ENCODE measurements around the gene PDZK1IP1. TPM values are rescaled to one million over a fixed set of nuclear protein-coding genes. Genes with fewer than 3 reads are reported as not detected.

PDZK1IP1 gene
- total RNA-seq, 1 donor from 2014 or later = not detected

DNA sequence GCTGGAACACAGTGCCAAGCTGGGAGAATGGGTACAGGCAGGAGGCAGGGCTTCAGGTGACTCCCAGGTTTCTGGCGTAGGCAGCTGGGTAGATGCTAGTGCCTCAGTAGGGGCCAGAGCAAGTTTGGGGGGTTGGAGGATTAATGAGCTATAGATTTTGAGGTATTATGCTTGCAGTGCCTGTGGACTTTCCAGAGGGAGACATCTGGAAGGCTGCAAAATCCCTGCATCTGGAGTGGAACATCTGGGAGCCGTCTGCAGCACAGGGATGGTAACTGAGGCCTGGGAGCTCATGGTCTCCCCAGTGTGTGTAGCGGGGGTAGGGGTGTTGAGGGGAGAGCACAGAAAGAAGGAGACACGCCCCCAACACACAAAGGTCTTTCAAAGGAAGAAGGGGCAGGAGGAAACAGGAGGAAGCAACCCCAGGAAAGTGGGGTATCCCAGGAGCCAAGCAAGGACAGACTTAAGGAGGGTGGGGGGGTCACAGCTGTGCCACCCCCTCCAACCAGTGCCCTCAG, 2.2 kb upstream of the PDZK1IP1 start:
- H3K9me3 Mint-ChIP-seq (ENCODE audit: unreplicated experiment) = no peaks in the 10 kb centered on the region
- H3K4me1 Mint-ChIP-seq (ENCODE audit: unreplicated experiment) = peaks cover 36% of the 10 kb centered on the region
- TF ChIP-seq, protein P1, sequence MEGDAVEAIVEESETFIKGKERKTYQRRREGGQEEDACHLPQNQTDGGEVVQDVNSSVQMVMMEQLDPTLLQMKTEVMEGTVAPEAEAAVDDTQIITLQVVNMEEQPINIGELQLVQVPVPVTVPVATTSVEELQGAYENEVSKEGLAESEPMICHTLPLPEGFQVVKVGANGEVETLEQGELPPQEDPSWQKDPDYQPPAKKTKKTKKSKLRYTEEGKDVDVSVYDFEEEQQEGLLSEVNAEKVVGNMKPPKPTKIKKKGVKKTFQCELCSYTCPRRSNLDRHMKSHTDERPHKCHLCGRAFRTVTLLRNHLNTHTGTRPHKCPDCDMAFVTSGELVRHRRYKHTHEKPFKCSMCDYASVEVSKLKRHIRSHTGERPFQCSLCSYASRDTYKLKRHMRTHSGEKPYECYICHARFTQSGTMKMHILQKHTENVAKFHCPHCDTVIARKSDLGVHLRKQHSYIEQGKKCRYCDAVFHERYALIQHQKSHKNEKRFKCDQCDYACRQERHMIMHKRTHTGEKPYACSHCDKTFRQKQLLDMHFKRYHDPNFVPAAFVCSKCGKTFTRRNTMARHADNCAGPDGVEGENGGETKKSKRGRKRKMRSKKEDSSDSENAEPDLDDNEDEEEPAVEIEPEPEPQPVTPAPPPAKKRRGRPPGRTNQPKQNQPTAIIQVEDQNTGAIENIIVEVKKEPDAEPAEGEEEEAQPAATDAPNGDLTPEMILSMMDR (IDR thresholded peaks at IDR 0.05; ENCODE audit: unreplicated experiment) = no peak
- H3K27ac Mint-ChIP-seq (ENCODE audit: unreplicated experiment) = peak overlapping the region; percentile 84
- H3K36me3 Mint-ChIP-seq (ENCODE audit: low read depth, unreplicated experiment) = no peaks in the 10 kb centered on the region
- H3K27me3 Mint-ChIP-seq (ENCODE audit: unreplicated experiment) = peaks cover 19% of the 10 kb centered on the region
- DNase-seq (ENCODE audit: low spot score) = no peak
- no peak overlapping the region for H3K4me3 Mint-ChIP-seq (ENCODE audit: unreplicated experiment)

DNA sequence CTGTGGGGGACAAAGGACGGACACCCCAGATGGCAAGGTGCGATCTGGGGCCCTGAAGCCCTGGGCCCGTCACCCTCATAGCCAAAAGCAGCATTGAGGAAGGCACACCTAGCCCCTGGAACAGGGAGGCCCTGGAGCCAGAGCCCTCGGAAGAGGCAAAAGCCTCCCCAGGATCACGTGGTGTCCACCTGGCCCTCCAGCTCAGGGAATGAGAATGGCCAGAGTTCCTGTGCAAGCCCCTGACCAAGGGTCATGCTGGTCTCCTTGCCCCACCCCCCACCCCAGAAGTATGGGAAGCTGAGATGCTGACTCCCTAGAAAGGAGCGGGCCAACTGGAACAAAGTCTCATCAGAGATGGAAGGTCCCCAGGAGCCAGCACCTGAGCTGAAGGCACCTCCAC, 1.0 kb upstream of the PDZK1IP1 start:
- H3K27ac Mint-ChIP-seq (ENCODE audit: unreplicated experiment) = no peak overlapping the region
- H3K4me3 Mint-ChIP-seq (ENCODE audit: unreplicated experiment) = peak overlapping the region; percentile 77
- H3K27me3 Mint-ChIP-seq (ENCODE audit: unreplicated experiment) = peaks cover 19% of the 10 kb centered on the region
- H3K9me3 Mint-ChIP-seq (ENCODE audit: unreplicated experiment) = no peaks in the 10 kb centered on the region
- DNase-seq (ENCODE audit: low spot score) = peak; percentile 1
- TF ChIP-seq, protein P1 (IDR thresholded peaks at IDR 0.05; ENCODE audit: unreplicated experiment) = no peak
- H3K4me1 Mint-ChIP-seq (ENCODE audit: unreplicated experiment) = peaks cover 36% of the 10 kb centered on the region
- H3K36me3 Mint-ChIP-seq (ENCODE audit: low read depth, unreplicated experiment) = no peaks in the 10 kb centered on the region

DNA sequence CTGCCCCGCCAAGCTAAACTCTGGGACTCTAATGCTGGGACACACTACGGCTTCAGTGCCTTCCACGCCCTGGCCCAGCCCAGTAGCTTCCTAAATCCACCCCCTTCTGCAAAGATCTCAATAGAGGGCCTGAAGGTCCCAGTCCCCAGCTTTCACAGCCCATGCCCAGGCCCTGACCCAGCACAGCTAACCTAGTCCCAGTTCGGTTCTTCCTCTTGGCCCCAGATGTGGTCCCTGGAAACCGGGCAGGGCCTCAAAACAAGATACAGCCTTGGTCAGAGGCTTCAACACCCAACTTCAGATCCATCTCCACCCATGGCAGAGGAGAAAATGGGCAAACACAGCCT, 646 bp upstream of the PDZK1IP1 start:
- TF ChIP-seq, protein P1 (IDR thresholded peaks at IDR 0.05; ENCODE audit: unreplicated experiment) = no peak
- H3K27me3 Mint-ChIP-seq (ENCODE audit: unreplicated experiment) = peaks cover 23% of the 10 kb centered on the region
- no peaks in the 10 kb centered on the region for H3K36me3 Mint-ChIP-seq (ENCODE audit: low read depth, unreplicated experiment)
- H3K4me3 Mint-ChIP-seq (ENCODE audit: unreplicated experiment) = no peak overlapping the region
- no peak for DNase-seq (ENCODE audit: low spot score)
- H3K9me3 Mint-ChIP-seq (ENCODE audit: unreplicated experiment) = no peaks in the 10 kb centered on the region
- peaks cover 38% of the 10 kb centered on the region for H3K4me1 Mint-ChIP-seq (ENCODE audit: unreplicated experiment)
- peak overlapping the region; percentile 13 for H3K27ac Mint-ChIP-seq (ENCODE audit: unreplicated experiment)

DNA sequence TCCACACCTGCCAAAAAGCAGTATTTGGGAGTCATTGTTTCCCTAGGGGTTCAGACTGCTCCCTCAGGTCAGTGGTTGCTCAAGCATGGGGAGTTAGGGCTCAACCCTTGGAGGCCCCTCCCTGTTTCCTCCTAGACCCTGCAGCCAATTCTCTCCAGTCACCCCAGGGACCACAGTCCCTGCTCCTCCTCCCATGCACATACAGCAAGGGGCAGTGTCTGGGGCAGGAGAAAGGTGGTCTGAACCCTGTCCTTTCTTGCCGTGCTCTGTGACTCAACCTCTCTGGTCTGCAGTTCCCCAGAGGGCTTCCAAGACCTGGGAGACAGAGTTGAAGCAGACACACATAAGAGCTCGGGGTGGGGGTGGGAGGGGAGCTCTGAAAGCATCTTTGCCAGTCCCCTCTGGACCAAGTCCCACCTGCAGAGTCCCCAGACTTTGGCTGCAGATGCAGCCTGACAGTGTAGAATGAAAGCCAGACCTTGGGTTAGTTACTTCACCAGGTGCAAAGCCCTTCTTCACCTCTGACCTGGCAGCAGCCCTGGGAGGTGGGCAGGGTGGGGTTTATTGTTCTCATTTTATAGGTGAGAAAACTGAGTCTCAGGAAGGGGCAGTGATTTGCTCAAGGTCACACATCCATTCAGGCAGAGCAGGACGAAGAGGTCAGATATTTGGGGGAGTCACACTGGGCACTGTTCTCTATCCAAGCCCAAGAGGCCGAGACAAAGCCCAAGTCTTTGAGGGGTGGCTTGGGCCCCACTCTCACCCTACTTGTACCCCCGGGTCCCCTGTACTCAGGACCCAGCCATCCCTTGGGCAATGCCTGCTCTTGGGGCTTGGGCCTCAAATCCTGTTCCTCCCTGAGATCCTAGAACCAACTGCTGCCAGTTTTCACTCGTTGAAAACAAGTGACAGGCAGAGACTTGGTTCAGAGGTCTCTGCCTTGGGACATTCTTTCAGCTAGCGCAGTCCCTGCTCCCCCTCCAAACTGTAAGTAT, 748 bp downstream of the PDZK1IP1 start:
- no peak overlapping the region for H3K27ac Mint-ChIP-seq (ENCODE audit: unreplicated experiment)
- H3K27me3 Mint-ChIP-seq (ENCODE audit: unreplicated experiment) = peaks cover 23% of the 10 kb centered on the region
- H3K9me3 Mint-ChIP-seq (ENCODE audit: unreplicated experiment) = no peaks in the 10 kb centered on the region
- H3K36me3 Mint-ChIP-seq (ENCODE audit: low read depth, unreplicated experiment) = no peaks in the 10 kb centered on the region
- TF ChIP-seq, protein P1 (IDR thresholded peaks at IDR 0.05; ENCODE audit: unreplicated experiment) = no peak
- no peak for DNase-seq (ENCODE audit: low spot score)
- no peak overlapping the region for H3K4me3 Mint-ChIP-seq (ENCODE audit: unreplicated experiment)
- peaks cover 38% of the 10 kb centered on the region for H3K4me1 Mint-ChIP-seq (ENCODE audit: unreplicated experiment)

DNA sequence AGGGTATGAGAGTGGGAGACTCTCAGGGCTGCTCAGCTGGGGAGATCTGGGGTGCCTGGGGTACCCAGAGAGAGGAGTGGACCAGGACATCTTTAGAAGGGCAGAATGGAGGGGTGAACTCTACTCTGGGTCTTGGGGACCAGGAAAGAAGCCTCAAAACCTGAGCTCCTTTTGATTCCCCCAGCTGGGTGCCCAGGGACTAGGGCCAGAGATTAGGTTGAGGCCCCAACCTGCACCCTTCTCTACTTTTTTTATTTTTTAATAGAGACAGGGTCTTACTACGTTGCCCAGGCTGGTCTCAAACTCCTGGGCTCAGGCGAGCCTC, 1.9 kb downstream of the PDZK1IP1 start:
- Mint-ChIP-seq H3K9me3 (ENCODE audit: unreplicated experiment) (no peaks in the 10 kb centered on the region), H3K36me3 (ENCODE audit: low read depth, unreplicated experiment) (no peaks in the 10 kb centered on the region), H3K4me1 (ENCODE audit: unreplicated experiment) (peaks cover 34% of the 10 kb centered on the region), H3K27me3 (ENCODE audit: unreplicated experiment) (peaks cover 18% of the 10 kb centered on the region), H3K4me3 (ENCODE audit: unreplicated experiment) (no peak overlapping the region), H3K27ac (ENCODE audit: unreplicated experiment) (no peak overlapping the region)
- TF ChIP-seq, protein P1 (IDR thresholded peaks at IDR 0.05; ENCODE audit: unreplicated experiment) = no peak
- DNase-seq (ENCODE audit: low spot score) = no peak
